HEK293 (cell line): ENCODE measurements around the gene MXRA8.

Experiments used
- GLIS1 ChIP-seq: fragments of 450-650 bp; formaldehyde crosslinking; IDR thresholded peaks from 2 replicates; pipeline ENCODE4 v1.5.1; 2016; ENCODE audit warnings: missing biosample characterization, missing genetic modification characterization
- KLF9 ChIP-seq: fragments of 450-650 bp; formaldehyde crosslinking; IDR thresholded peaks from 2 replicates; pipeline ENCODE4 v1.5.1; 2016; ENCODE audit warnings: missing biosample characterization, missing genetic modification characterization, low read depth
- OSR2 ChIP-seq: fragments of 450-650 bp; formaldehyde crosslinking; IDR thresholded peaks from 2 replicates; pipeline ENCODE4 v1.5.1; 2016; ENCODE audit warnings: missing biosample characterization, missing genetic modification characterization
- YY2 ChIP-seq: fragments of 450-650 bp; formaldehyde crosslinking; IDR thresholded peaks from 2 replicates; pipeline ENCODE4 v1.5.1; 2016; ENCODE audit warnings: missing biosample characterization, missing genetic modification characterization
- ZBTB1 ChIP-seq: fragments of 450-650 bp; formaldehyde crosslinking; IDR thresholded peaks from 2 replicates; pipeline ENCODE4 v1.5.1; 2016; ENCODE audit warnings: missing biosample characterization, missing genetic modification characterization
- ZBTB11 ChIP-seq: fragments of 450-650 bp; formaldehyde crosslinking; conservative IDR thresholded peaks from 2 replicates; pipeline ENCODE4 v1.5.1; 2016; ENCODE audit warnings: low read depth, missing biosample characterization, missing genetic modification characterization
- ZEB2 ChIP-seq: fragments of 450-650 bp; formaldehyde crosslinking; IDR thresholded peaks from 2 replicates; pipeline ENCODE4 v1.5.1; 2016; ENCODE audit warnings: missing biosample characterization, missing genetic modification characterization
- ZNF174 ChIP-seq: fragments of 450-650 bp; formaldehyde crosslinking; IDR thresholded peaks from 2 replicates; pipeline ENCODE4 v1.5.0; 2017; ENCODE audit warnings: missing biosample characterization, mild to moderate bottlenecking, missing genetic modification characterization
- ZNF23 ChIP-seq: fragments of 450-650 bp; formaldehyde crosslinking; IDR thresholded peaks from 2 replicates; pipeline ENCODE4 v1.5.1; 2016; ENCODE audit warnings: missing biosample characterization, missing genetic modification characterization, borderline replicate concordance
- ZNF239 ChIP-seq: fragments of 450-650 bp; formaldehyde crosslinking; IDR thresholded peaks from 2 replicates; pipeline ENCODE4 v1.5.1; 2016; ENCODE audit warnings: missing biosample characterization, missing genetic modification characterization
- ZNF324 ChIP-seq: fragments of 450-650 bp; formaldehyde crosslinking; IDR thresholded peaks from 2 replicates; pipeline ENCODE4 v1.5.1; 2016; ENCODE audit warnings: missing biosample characterization, missing genetic modification characterization
- ZNF335 ChIP-seq: fragments of 450-650 bp; formaldehyde crosslinking; conservative IDR thresholded peaks from 2 replicates; pipeline ENCODE4 v1.5.1; 2016; ENCODE audit warnings: missing biosample characterization, missing genetic modification characterization
- ZNF423 ChIP-seq: fragments of 450-650 bp; formaldehyde crosslinking; IDR thresholded peaks from 2 replicates; pipeline ENCODE4 v1.5.1; 2016; ENCODE audit warnings: missing biosample characterization, missing genetic modification characterization
- ZNF585B ChIP-seq: fragments of 450-650 bp; formaldehyde crosslinking; IDR thresholded peaks from 2 replicates; pipeline ENCODE4 v1.5.1; 2016; ENCODE audit warnings: missing biosample characterization, missing genetic modification characterization
- ZNF600 ChIP-seq: fragments of 450-650 bp; formaldehyde crosslinking; IDR thresholded peaks from 2 replicates; pipeline ENCODE4 v1.5.1; 2016; ENCODE audit warnings: missing biosample characterization, missing genetic modification characterization
- ZNF624 ChIP-seq: fragments of 450-650 bp; formaldehyde crosslinking; IDR thresholded peaks from 2 replicates; pipeline ENCODE4 v1.5.1; 2017; ENCODE audit warnings: missing biosample characterization, missing genetic modification characterization
- ZNF677 ChIP-seq: fragments of 450-650 bp; IDR thresholded peaks from 2 replicates; pipeline ENCODE4 v1.5.0; 2018; ENCODE audit warnings: missing biosample characterization, mild to moderate bottlenecking, missing genetic modification characterization, moderate library complexity
- ZNF776 ChIP-seq: fragments of 450-650 bp; formaldehyde crosslinking; IDR thresholded peaks from 2 replicates; pipeline ENCODE4 v1.5.0; 2017; ENCODE audit warnings: missing biosample characterization, missing genetic modification characterization, borderline replicate concordance
- ZNF785 ChIP-seq: fragments of 450-650 bp; formaldehyde crosslinking; IDR thresholded peaks from 2 replicates; pipeline ENCODE4 v1.5.1; 2016; ENCODE audit warnings: missing biosample characterization, missing genetic modification characterization
- TF ChIP-seq, protein P1 (sequence below): fragments of 450-650 bp; formaldehyde crosslinking; IDR thresholded peaks from 2 replicates; pipeline ENCODE4 v1.5.1; 2016; ENCODE audit warnings: missing biosample characterization, missing genetic modification characterization
- TF ChIP-seq, protein P2 (sequence below): fragments of 450-650 bp; formaldehyde crosslinking; IDR thresholded peaks from 2 replicates; pipeline ENCODE4 v1.5.1; 2016; ENCODE audit warnings: missing biosample characterization, missing genetic modification characterization
- TF ChIP-seq, protein P3 (sequence below): fragments of 450-650 bp; formaldehyde crosslinking; IDR thresholded peaks from 2 replicates; pipeline ENCODE4 v1.5.1; 2017; ENCODE audit warnings: missing biosample characterization, missing genetic modification characterization
- TF ChIP-seq, protein P4 (sequence below): fragments of 450-650 bp; formaldehyde crosslinking; IDR thresholded peaks from 2 replicates; pipeline ENCODE4 v1.5.1; 2016; ENCODE audit warnings: missing biosample characterization, missing genetic modification characterization

MXRA8 gene

GRCh38 chr1:1406821-1407635 lies 48.7 kb upstream of the MXRA8 start, which contains the start of gene MRPL20 (continued):
- TF ChIP-seq, protein P1, sequence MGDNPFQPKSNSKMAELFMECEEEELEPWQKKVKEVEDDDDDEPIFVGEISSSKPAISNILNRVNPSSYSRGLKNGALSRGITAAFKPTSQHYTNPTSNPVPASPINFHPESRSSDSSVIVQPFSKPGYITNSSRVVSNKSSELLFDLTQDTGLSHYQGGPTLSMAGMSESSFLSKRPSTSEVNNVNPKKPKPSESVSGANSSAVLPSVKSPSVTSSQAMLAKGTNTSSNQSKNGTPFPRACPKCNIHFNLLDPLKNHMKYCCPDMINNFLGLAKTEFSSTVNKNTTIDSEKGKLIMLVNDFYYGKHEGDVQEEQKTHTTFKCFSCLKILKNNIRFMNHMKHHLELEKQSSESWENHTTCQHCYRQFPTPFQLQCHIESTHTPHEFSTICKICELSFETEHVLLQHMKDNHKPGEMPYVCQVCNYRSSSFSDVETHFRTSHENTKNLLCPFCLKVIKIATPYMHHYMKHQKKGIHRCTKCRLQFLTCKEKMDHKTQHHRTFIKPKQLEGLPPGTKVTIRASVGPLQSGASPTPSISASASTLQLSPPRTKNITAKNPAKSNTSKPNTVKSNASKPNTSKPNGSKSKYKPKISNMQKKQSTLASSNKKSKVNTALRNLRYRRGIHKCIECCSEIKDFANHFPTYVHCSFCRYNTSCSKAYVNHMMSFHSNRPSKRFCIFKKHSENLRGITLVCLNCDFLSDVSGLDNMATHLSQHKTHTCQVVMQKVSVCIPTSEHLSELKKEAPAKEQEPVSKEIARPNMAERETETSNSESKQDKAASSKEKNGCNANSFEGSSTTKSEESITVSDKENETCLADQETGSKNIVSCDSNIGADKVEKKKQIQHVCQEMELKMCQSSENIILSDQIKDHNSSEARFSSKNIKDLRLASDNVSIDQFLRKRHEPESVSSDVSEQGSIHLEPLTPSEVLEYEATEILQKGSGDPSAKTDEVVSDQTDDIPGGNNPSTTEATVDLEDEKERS (tag by site-specific recombination): no peak
- no peak for TF ChIP-seq ZBTB1 (tag by site-specific recombination)
- TF ChIP-seq ZNF785 (tag by site-specific recombination): no peak
- TF ChIP-seq ZNF335 (tag by site-specific recombination): peak; percentile 96
- TF ChIP-seq GLIS1 (tag by site-specific recombination): peak; percentile 28; the same call in 1 of the 2 replicates
- no peak for TF ChIP-seq ZNF776
- TF ChIP-seq, protein P2, sequence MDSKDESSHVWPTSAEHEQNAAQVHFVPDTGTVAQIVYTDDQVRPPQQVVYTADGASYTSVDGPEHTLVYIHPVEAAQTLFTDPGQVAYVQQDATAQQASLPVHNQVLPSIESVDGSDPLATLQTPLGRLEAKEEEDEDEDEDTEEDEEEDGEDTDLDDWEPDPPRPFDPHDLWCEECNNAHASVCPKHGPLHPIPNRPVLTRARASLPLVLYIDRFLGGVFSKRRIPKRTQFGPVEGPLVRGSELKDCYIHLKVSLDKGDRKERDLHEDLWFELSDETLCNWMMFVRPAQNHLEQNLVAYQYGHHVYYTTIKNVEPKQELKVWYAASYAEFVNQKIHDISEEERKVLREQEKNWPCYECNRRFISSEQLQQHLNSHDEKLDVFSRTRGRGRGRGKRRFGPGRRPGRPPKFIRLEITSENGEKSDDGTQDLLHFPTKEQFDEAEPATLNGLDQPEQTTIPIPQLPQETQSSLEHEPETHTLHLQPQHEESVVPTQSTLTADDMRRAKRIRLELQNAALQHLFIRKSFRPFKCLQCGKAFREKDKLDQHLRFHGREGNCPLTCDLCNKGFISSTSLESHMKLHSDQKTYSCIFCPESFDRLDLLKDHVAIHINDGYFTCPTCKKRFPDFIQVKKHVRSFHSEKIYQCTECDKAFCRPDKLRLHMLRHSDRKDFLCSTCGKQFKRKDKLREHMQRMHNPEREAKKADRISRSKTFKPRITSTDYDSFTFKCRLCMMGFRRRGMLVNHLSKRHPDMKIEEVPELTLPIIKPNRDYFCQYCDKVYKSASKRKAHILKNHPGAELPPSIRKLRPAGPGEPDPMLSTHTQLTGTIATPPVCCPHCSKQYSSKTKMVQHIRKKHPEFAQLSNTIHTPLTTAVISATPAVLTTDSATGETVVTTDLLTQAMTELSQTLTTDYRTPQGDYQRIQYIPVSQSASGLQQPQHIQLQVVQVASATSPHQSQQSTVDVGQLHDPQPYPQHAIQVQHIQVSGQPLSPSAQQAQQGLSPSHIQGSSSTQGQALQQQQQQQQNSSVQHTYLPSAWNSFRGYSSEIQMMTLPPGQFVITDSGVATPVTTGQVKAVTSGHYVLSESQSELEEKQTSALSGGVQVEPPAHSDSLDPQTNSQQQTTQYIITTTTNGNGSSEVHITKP (tag by site-specific recombination): 0 out of 2 replicates have a peak, but pooled peaks have one; percentile 9
- TF ChIP-seq ZEB2 (tag by site-specific recombination): peak; percentile 75
- peak; percentile 96 for TF ChIP-seq ZBTB11 (tag by site-specific recombination)
- TF ChIP-seq, protein P3, sequence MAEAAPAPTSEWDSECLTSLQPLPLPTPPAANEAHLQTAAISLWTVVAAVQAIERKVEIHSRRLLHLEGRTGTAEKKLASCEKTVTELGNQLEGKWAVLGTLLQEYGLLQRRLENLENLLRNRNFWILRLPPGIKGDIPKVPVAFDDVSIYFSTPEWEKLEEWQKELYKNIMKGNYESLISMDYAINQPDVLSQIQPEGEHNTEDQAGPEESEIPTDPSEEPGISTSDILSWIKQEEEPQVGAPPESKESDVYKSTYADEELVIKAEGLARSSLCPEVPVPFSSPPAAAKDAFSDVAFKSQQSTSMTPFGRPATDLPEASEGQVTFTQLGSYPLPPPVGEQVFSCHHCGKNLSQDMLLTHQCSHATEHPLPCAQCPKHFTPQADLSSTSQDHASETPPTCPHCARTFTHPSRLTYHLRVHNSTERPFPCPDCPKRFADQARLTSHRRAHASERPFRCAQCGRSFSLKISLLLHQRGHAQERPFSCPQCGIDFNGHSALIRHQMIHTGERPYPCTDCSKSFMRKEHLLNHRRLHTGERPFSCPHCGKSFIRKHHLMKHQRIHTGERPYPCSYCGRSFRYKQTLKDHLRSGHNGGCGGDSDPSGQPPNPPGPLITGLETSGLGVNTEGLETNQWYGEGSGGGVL (tag by site-specific recombination): no peak
- no peak for TF ChIP-seq ZNF423 (tag by site-specific recombination)
- no peak for TF ChIP-seq ZNF585B (tag by site-specific recombination)
- TF ChIP-seq YY2 (tag by site-specific recombination): peak; percentile 99
- no peak for TF ChIP-seq ZNF174
- no peak for TF ChIP-seq ZNF23 (tag by site-specific recombination)
- no peak for TF ChIP-seq ZNF624 (tag by site-specific recombination)
- TF ChIP-seq OSR2 (tag by site-specific recombination): no peak
- TF ChIP-seq, protein P4, sequence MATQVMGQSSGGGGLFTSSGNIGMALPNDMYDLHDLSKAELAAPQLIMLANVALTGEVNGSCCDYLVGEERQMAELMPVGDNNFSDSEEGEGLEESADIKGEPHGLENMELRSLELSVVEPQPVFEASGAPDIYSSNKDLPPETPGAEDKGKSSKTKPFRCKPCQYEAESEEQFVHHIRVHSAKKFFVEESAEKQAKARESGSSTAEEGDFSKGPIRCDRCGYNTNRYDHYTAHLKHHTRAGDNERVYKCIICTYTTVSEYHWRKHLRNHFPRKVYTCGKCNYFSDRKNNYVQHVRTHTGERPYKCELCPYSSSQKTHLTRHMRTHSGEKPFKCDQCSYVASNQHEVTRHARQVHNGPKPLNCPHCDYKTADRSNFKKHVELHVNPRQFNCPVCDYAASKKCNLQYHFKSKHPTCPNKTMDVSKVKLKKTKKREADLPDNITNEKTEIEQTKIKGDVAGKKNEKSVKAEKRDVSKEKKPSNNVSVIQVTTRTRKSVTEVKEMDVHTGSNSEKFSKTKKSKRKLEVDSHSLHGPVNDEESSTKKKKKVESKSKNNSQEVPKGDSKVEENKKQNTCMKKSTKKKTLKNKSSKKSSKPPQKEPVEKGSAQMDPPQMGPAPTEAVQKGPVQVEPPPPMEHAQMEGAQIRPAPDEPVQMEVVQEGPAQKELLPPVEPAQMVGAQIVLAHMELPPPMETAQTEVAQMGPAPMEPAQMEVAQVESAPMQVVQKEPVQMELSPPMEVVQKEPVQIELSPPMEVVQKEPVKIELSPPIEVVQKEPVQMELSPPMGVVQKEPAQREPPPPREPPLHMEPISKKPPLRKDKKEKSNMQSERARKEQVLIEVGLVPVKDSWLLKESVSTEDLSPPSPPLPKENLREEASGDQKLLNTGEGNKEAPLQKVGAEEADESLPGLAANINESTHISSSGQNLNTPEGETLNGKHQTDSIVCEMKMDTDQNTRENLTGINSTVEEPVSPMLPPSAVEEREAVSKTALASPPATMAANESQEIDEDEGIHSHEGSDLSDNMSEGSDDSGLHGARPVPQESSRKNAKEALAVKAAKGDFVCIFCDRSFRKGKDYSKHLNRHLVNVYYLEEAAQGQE (tag by site-specific recombination): no peak
- TF ChIP-seq KLF9 (tag by site-specific recombination): no peak
- TF ChIP-seq ZNF677 (tag by site-specific recombination): no peak
- peak; percentile 63; the same call in 1 of the 2 replicates for TF ChIP-seq ZNF324 (tag by site-specific recombination)
- peak; percentile 83 for TF ChIP-seq ZNF600
- TF ChIP-seq ZNF239: no peak
